ENCODE results near the gene EEPD1. TPM values are rescaled to one million over a fixed set of nuclear protein-coding genes. Genes with fewer than 3 reads are reported as not detected.

EEPD1 gene
- total RNA-seq, 1 experiment from 2014 or later = 7.8 TPM

DNA sequence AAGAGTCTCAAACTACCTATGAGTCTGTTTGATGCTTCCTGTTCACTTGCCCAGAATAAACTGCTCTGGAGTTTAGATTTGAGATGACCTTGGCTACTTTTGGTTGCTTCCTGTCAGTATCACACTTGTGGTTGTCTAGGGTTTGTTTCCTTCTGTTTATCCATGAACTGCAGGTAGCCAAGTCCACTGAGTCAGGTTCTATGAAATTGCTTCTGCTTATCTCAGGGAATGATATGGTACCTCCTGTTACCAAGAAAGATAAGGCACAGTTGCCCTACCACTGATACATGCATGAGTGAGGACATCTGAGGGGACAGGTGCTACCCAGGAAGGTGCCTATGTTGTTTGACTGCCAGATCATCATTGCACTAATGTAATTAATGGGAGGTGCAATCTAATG is 15.8 kb upstream of the EEPD1 start:
- CTCF ChIA-PET = no interaction called here
- Mint-ChIP-seq H3K27me3 (ENCODE audit: low read depth) (peaks cover 3% of the 10 kb centered on the region), H3K4me1 (no peaks in the 10 kb centered on the region), H3K36me3 (no peaks in the 10 kb centered on the region), H3K4me3 (no peak overlapping the region), H3K9me3 (peaks cover 17% of the 10 kb centered on the region), H3K27ac (no peak overlapping the region)
- DNase-seq (ENCODE audit: low spot score) (no peak), ATAC-seq (no peak)
- no peak for TF ChIP-seq FOXK1 (CRISPR knock-in tag; IDR thresholded peaks at IDR 0.05)
- no peak for TF ChIP-seq TEAD1 (CRISPR knock-in tag; IDR thresholded peaks at IDR 0.05)
- no peak for TF ChIP-seq NR3C1 (CRISPR knock-in tag; conservative IDR thresholded peaks at IDR 0.05; ENCODE audit: low read depth)
- no peak for TF ChIP-seq TP53 (CRISPR knock-in tag; IDR thresholded peaks at IDR 0.05)
- no peak for TF ChIP-seq ATF1 (CRISPR knock-in tag; IDR thresholded peaks at IDR 0.05)
- TF ChIP-seq, protein P1, sequence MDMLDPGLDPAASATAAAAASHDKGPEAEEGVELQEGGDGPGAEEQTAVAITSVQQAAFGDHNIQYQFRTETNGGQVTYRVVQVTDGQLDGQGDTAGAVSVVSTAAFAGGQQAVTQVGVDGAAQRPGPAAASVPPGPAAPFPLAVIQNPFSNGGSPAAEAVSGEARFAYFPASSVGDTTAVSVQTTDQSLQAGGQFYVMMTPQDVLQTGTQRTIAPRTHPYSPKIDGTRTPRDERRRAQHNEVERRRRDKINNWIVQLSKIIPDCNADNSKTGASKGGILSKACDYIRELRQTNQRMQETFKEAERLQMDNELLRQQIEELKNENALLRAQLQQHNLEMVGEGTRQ (CRISPR knock-in tag; IDR thresholded peaks at IDR 0.05) = no peak
- POLR2A ChIA-PET = no interaction called here

DNA sequence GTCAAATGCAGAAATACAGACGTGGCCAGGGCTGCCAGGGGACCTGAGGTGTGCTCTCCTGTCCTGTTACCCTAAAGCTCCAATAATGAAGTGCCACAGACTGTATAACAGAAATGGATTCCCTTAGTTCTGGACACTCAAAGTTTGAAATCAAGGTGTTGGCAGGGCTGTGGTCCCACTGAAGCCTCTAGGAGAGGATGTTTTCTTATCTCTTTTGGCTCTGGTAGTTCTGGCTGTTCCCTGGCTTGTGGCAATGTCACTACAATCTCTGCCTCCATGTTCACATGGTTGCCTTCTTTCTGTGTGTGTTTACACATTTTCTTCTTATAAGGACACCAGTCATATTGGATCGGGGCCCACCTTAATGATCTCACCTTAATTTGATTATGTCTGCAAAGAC is 15.3 kb upstream of the EEPD1 start:
- peaks cover 3% of the 10 kb centered on the region for H3K27me3 Mint-ChIP-seq (ENCODE audit: low read depth)
- H3K27ac Mint-ChIP-seq = no peak overlapping the region
- ChIA-PET CTCF (interaction anchor here (1.4 kb wide), 1 partner anchor 9 kb away, joined by 4 read pairs; no protein-coding TSS in a partner anchor), POLR2A (no interaction called here)
- TF ChIP-seq, protein P2, sequence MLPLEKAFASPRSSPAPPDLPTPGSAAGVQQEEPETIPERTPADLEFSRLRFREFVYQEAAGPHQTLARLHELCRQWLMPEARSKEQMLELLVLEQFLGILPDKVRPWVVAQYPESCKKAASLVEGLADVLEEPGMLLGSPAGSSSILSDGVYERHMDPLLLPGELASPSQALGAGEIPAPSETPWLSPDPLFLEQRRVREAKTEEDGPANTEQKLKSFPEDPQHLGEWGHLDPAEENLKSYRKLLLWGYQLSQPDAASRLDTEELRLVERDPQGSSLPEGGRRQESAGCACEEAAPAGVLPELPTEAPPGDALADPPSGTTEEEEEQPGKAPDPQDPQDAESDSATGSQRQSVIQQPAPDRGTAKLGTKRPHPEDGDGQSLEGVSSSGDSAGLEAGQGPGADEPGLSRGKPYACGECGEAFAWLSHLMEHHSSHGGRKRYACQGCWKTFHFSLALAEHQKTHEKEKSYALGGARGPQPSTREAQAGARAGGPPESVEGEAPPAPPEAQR (CRISPR knock-in tag; IDR thresholded peaks at IDR 0.05) = no peak
- TF ChIP-seq, protein P3, sequence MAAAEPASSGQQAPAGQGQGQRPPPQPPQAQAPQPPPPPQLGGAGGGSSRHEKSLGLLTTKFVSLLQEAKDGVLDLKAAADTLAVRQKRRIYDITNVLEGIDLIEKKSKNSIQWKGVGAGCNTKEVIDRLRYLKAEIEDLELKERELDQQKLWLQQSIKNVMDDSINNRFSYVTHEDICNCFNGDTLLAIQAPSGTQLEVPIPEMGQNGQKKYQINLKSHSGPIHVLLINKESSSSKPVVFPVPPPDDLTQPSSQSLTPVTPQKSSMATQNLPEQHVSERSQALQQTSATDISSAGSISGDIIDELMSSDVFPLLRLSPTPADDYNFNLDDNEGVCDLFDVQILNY (CRISPR knock-in tag; IDR thresholded peaks at IDR 0.05) = no peak
- TF ChIP-seq, protein P4, sequence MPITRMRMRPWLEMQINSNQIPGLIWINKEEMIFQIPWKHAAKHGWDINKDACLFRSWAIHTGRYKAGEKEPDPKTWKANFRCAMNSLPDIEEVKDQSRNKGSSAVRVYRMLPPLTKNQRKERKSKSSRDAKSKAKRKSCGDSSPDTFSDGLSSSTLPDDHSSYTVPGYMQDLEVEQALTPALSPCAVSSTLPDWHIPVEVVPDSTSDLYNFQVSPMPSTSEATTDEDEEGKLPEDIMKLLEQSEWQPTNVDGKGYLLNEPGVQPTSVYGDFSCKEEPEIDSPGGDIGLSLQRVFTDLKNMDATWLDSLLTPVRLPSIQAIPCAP (CRISPR knock-in tag; IDR thresholded peaks at IDR 0.05) = no peak
- TF ChIP-seq GRHL2 (CRISPR knock-in tag; IDR thresholded peaks at IDR 0.05; ENCODE audit: insufficient replicate concordance, severe bottlenecking) (no peak), CREM (CRISPR knock-in tag; IDR thresholded peaks at IDR 0.05) (no peak), OVOL2 (CRISPR knock-in tag; IDR thresholded peaks at IDR 0.05; ENCODE audit: borderline replicate concordance) (no peak), TCF7 (CRISPR knock-in tag; IDR thresholded peaks at IDR 0.05; ENCODE audit: low read depth) (no peak), SMAD4 (CRISPR knock-in tag; IDR thresholded peaks at IDR 0.05) (no peak), TEAD1 (CRISPR knock-in tag; IDR thresholded peaks at IDR 0.05) (no peak)
- TF ChIP-seq, protein P5, sequence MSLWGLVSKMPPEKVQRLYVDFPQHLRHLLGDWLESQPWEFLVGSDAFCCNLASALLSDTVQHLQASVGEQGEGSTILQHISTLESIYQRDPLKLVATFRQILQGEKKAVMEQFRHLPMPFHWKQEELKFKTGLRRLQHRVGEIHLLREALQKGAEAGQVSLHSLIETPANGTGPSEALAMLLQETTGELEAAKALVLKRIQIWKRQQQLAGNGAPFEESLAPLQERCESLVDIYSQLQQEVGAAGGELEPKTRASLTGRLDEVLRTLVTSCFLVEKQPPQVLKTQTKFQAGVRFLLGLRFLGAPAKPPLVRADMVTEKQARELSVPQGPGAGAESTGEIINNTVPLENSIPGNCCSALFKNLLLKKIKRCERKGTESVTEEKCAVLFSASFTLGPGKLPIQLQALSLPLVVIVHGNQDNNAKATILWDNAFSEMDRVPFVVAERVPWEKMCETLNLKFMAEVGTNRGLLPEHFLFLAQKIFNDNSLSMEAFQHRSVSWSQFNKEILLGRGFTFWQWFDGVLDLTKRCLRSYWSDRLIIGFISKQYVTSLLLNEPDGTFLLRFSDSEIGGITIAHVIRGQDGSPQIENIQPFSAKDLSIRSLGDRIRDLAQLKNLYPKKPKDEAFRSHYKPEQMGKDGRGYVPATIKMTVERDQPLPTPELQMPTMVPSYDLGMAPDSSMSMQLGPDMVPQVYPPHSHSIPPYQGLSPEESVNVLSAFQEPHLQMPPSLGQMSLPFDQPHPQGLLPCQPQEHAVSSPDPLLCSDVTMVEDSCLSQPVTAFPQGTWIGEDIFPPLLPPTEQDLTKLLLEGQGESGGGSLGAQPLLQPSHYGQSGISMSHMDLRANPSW (CRISPR knock-in tag; conservative IDR thresholded peaks at IDR 0.05; ENCODE audit: low read depth) = no peak
- TF ChIP-seq, protein P6, sequence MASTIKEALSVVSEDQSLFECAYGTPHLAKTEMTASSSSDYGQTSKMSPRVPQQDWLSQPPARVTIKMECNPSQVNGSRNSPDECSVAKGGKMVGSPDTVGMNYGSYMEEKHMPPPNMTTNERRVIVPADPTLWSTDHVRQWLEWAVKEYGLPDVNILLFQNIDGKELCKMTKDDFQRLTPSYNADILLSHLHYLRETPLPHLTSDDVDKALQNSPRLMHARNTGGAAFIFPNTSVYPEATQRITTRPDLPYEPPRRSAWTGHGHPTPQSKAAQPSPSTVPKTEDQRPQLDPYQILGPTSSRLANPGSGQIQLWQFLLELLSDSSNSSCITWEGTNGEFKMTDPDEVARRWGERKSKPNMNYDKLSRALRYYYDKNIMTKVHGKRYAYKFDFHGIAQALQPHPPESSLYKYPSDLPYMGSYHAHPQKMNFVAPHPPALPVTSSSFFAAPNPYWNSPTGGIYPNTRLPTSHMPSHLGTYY (CRISPR knock-in tag; IDR thresholded peaks at IDR 0.05) = no peak
- TF ChIP-seq, protein P7, sequence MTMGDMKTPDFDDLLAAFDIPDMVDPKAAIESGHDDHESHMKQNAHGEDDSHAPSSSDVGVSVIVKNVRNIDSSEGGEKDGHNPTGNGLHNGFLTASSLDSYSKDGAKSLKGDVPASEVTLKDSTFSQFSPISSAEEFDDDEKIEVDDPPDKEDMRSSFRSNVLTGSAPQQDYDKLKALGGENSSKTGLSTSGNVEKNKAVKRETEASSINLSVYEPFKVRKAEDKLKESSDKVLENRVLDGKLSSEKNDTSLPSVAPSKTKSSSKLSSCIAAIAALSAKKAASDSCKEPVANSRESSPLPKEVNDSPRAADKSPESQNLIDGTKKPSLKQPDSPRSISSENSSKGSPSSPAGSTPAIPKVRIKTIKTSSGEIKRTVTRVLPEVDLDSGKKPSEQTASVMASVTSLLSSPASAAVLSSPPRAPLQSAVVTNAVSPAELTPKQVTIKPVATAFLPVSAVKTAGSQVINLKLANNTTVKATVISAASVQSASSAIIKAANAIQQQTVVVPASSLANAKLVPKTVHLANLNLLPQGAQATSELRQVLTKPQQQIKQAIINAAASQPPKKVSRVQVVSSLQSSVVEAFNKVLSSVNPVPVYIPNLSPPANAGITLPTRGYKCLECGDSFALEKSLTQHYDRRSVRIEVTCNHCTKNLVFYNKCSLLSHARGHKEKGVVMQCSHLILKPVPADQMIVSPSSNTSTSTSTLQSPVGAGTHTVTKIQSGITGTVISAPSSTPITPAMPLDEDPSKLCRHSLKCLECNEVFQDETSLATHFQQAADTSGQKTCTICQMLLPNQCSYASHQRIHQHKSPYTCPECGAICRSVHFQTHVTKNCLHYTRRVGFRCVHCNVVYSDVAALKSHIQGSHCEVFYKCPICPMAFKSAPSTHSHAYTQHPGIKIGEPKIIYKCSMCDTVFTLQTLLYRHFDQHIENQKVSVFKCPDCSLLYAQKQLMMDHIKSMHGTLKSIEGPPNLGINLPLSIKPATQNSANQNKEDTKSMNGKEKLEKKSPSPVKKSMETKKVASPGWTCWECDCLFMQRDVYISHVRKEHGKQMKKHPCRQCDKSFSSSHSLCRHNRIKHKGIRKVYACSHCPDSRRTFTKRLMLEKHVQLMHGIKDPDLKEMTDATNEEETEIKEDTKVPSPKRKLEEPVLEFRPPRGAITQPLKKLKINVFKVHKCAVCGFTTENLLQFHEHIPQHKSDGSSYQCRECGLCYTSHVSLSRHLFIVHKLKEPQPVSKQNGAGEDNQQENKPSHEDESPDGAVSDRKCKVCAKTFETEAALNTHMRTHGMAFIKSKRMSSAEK (CRISPR knock-in tag; IDR thresholded peaks at IDR 0.05; ENCODE audit: borderline replicate concordance) = no peak
- TF ChIP-seq, protein P8, sequence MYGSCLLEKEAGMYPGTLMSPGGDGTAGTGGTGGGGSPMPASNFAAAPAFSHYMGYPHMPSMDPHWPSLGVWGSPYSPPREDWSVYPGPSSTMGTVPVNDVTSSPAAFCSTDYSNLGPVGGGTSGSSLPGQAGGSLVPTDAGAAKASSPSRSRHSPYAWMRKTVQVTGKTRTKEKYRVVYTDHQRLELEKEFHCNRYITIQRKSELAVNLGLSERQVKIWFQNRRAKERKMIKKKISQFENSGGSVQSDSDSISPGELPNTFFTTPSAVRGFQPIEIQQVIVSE (CRISPR knock-in tag; IDR thresholded peaks at IDR 0.05; ENCODE audit: borderline replicate concordance) = no peak
- no peaks in the 10 kb centered on the region for H3K36me3 Mint-ChIP-seq
- H3K4me1 Mint-ChIP-seq = no peaks in the 10 kb centered on the region
- DNase-seq (ENCODE audit: low spot score) (no peak), ATAC-seq (no peak)
- peaks cover 14% of the 10 kb centered on the region for H3K9me3 Mint-ChIP-seq
- no peak overlapping the region for H3K4me3 Mint-ChIP-seq
